Transverse colon (tissue), 4 donors: ENCODE results near the gene TTC1.

Experiments used
- CTCF ChIP-seq, 5 experiments: fragments of 200-600 bp in 3 of 5; fragments of 450-650 bp in 2 of 5; sonication (generic) in 3 of 5; IDR thresholded peaks; 1 replicate in 2 of 5; 2 replicates in 3 of 5; pipeline ENCODE4 v1.5.1; 2016 to 2017; ENCODE audit warnings: antibody characterized with exemption in 5 of 5, inconsistent platforms in 3 of 5, mild to moderate bottlenecking in 2 of 5, moderate library complexity in 1 of 5
- POLR2A ChIP-seq: fragments of 450-650 bp; IDR thresholded peaks from one replicate; pipeline ENCODE4 v1.6.1; 2016; ENCODE audit warnings: antibody characterized with exemption, mild to moderate bottlenecking, moderate library complexity
- POLR2AphosphoS5 ChIP-seq, 3 donors: sonication (generic); formaldehyde crosslinking; IDR thresholded peaks; one replicate each; pipeline ENCODE4 v1.6.1; 2016; ENCODE audit warnings: antibody characterized with exemption in 3 of 3

GRCh38 chr5:160001457-160001856, 7.5 kb upstream of the TTC1 start:
- no peak for TF ChIP-seq POLR2A
- no peak for TF ChIP-seq CTCF (IDR thresholded peaks at IDR 0.05)
- TF ChIP-seq POLR2AphosphoS5 (IDR thresholded peaks at IDR 0.05): no peak
